GM23338 (cell line): Measurements from ENCODE around the gene SEC61A1. TPM values are rescaled to one million over a fixed set of nuclear protein-coding genes. Genes with fewer than 3 reads are reported as not detected.

Experiments
- ATAC-seq: fragments of 200-7000 bp; cut with Tn5 transposase; 3 replicates; pipeline ENCODE4 v1.9.1; 2020
- DNase-seq: peaks from one replicate; pipeline ENCODE4 v3.0.0-alpha.2; 2015; ENCODE audit warnings: low spot score
- H2AFZ ChIP-seq: fragments of 200-600 bp; sonication (generic); 2 replicates; pipeline ENCODE4 v1.8.0; 2016; ENCODE audit warnings: antibody characterized with exemption, mild to moderate bottlenecking, moderate library complexity
- H3F3A ChIP-seq: fragments of 200-600 bp; sonication (generic); replicated peaks from 2 replicates; pipeline ENCODE4 v1.8.0; 2017; ENCODE audit warnings: antibody characterized with exemption, mixed run types, low read depth
- H3K27ac ChIP-seq: fragments of 200-600 bp; sonication (generic); 2 replicates; pipeline ENCODE4 v1.6.1; 2016; ENCODE audit warnings: low read depth
- H3K27me3 ChIP-seq: fragments of 200-600 bp; sonication (generic); 2 replicates; pipeline ENCODE4 v1.8.0; 2016; ENCODE audit warnings: mild to moderate bottlenecking, mixed run types, moderate library complexity; ENCODE audit not compliant: insufficient read depth
- H3K36me3 ChIP-seq: fragments of 200-600 bp; sonication (generic); 2 replicates; pipeline ENCODE4 v1.8.0; 2016; ENCODE audit warnings: mild to moderate bottlenecking; ENCODE audit not compliant: insufficient read depth
- H3K4me1 ChIP-seq: fragments of 200-600 bp; sonication (generic); 2 replicates; pipeline ENCODE4 v1.8.0; 2016; ENCODE audit warnings: mild to moderate bottlenecking, moderate library complexity; ENCODE audit not compliant: insufficient read depth
- H3K4me2 ChIP-seq: fragments of 200-600 bp; sonication (generic); 2 replicates; pipeline ENCODE4 v1.7.1; 2017; ENCODE audit warnings: mixed run types
- H3K4me3 ChIP-seq: fragments of 200-600 bp; sonication (generic); 2 replicates; pipeline ENCODE4 v1.6.1; 2016; ENCODE audit warnings: mixed run types
- H3K79me2 ChIP-seq: fragments of 200-600 bp; sonication (generic); replicated peaks from 2 replicates; pipeline ENCODE4 v1.8.0; 2017; ENCODE audit warnings: mild to moderate bottlenecking; ENCODE audit not compliant: insufficient read depth
- H3K9me2 ChIP-seq: fragments of 200-600 bp; sonication (generic); 2 replicates; pipeline ENCODE4 v1.8.0; 2017; ENCODE audit not compliant: insufficient read depth
- H4K20me1 ChIP-seq: fragments of 200-600 bp; sonication (generic); replicated peaks from 2 replicates; pipeline ENCODE4 v1.8.0; 2017; ENCODE audit warnings: mild to moderate bottlenecking; ENCODE audit not compliant: insufficient read depth
- H3K27ac Mint-ChIP-seq: 2 replicates; pipeline ENCODE4 v1.8.0; 2020; ENCODE audit warnings: inconsistent platforms, mild to moderate bottlenecking, moderate library complexity, mixed read lengths
- H3K27me3 Mint-ChIP-seq: 3 replicates; pipeline ENCODE4 v1.8.0; 2022; ENCODE audit warnings: low read depth, mild to moderate bottlenecking, moderate library complexity, mixed read lengths, inconsistent platforms; ENCODE audit not compliant: insufficient read depth, poor library complexity
- H3K36me3 Mint-ChIP-seq: 3 replicates; pipeline ENCODE4 v1.8.0; 2021; ENCODE audit warnings: low read depth, mild to moderate bottlenecking, inconsistent platforms, moderate library complexity, mixed read lengths
- H3K4me1 Mint-ChIP-seq: 3 replicates; pipeline ENCODE4 v1.8.0; 2020; ENCODE audit warnings: mild to moderate bottlenecking, inconsistent platforms, mixed read lengths
- H3K4me3 Mint-ChIP-seq: 3 replicates; pipeline ENCODE4 v1.8.0; 2021; ENCODE audit warnings: moderate library complexity, mild to moderate bottlenecking, inconsistent platforms, mixed read lengths
- H3K9me3 Mint-ChIP-seq: 3 replicates; pipeline ENCODE4 v1.8.0; 2020; ENCODE audit warnings: moderate library complexity, mild to moderate bottlenecking, inconsistent platforms, mixed read lengths
- CREB1 ChIP-seq: fragments of 250-450 bp; sonication (Bioruptor Pico); IDR thresholded peaks from 2 replicates; pipeline ENCODE4 v1.5.0; 2020; ENCODE audit warnings: low read depth, mild to moderate bottlenecking, moderate library complexity
- CTCF ChIP-seq, 2 experiments: fragments of 200-600 bp in 1 of 2; sonication (generic) in 1 of 2; conservative IDR thresholded peaks; 2 replicates each; pipeline versions ENCODE4 v1.5.1 to v1.6.1; 2016 to 2017; ENCODE audit warnings: antibody characterized with exemption in 2 of 2, low read depth in 2 of 2, mild to moderate bottlenecking in 2 of 2, moderate library complexity in 1 of 2
- ETS1 ChIP-seq: IDR thresholded peaks from 2 replicates; pipeline ENCODE4 v1.6.1; 2016; ENCODE audit warnings: antibody characterized with exemption
- EZH2 ChIP-seq: fragments of 200-600 bp; sonication (generic); IDR thresholded peaks from one replicate; pipeline ENCODE4 v1.8.0; 2017; ENCODE audit warnings: antibody characterized with exemption, mild to moderate bottlenecking, low read depth; ENCODE audit not compliant: unreplicated experiment
- EZH2phosphoT487 ChIP-seq: fragments of 200-600 bp; sonication (generic); IDR thresholded peaks from one replicate; pipeline ENCODE4 v1.8.1; 2018; ENCODE audit warnings: antibody characterized with exemption; ENCODE audit not compliant: unreplicated experiment
- JUNB ChIP-seq: IDR thresholded peaks from one replicate; pipeline ENCODE4 v1.6.1; 2016; ENCODE audit warnings: antibody characterized with exemption; ENCODE audit not compliant: unreplicated experiment
- NANOG ChIP-seq: IDR thresholded peaks from 2 replicates; pipeline ENCODE4 v1.6.1; 2016; ENCODE audit warnings: antibody characterized with exemption, borderline replicate concordance
- POLR2AphosphoS5 ChIP-seq: IDR thresholded peaks from 2 replicates; pipeline ENCODE4 v1.6.1; 2016; ENCODE audit warnings: antibody characterized with exemption, low read depth
- REST ChIP-seq: IDR thresholded peaks from one replicate; pipeline ENCODE4 v1.6.1; 2018; ENCODE audit warnings: antibody characterized with exemption; ENCODE audit not compliant: unreplicated experiment
- STAT1 ChIP-seq: IDR thresholded peaks from one replicate; pipeline ENCODE4 v1.6.1; 2016; ENCODE audit warnings: antibody characterized with exemption; ENCODE audit not compliant: unreplicated experiment
- ZNF114 ChIP-seq: fragments of 250-450 bp; sonication (Bioruptor Pico); IDR thresholded peaks from 2 replicates; pipeline ENCODE4 v1.5.0; 2020; ENCODE audit warnings: mild to moderate bottlenecking, moderate library complexity
- ZNF331 ChIP-seq: fragments of 250-450 bp; sonication (Bioruptor Pico); IDR thresholded peaks from 2 replicates; pipeline ENCODE4 v1.5.0; 2020; ENCODE audit warnings: low read depth, mild to moderate bottlenecking, moderate library complexity
- polyA plus RNA-seq: library from polyadenylated mRNA; unstranded; fragments of >200 nt; fragmentation: Nextera tagmentation; extraction: Ambion mirVana; gene quantifications from 2 replicates; pipeline ENCODE4 v1.2.1, GENCODE V29; 2016
- total RNA-seq: library from RNA; depleted of rRNA; stranded (reverse); fragments of >200 nt; shearing (Covaris generic); gene quantifications from 2 replicates; pipeline ENCODE4 v1.2.3, GENCODE V29; 2014

The SEC61A1 gene
- total and polyA plus RNA-seq, 2 experiments from 2014 or later = 44.8 to 184 TPM

- H3K27ac ChIP-seq = peak overlapping the region; percentile 88
- no peaks in the 10 kb centered on the region for H3K9me3 Mint-ChIP-seq
- TF ChIP-seq CTCF (conservative IDR thresholded peaks at IDR 0.05; ENCODE audit: low read depth in 2 of 2) = peak; percentile 65 to 80
- TF ChIP-seq CREB1 (CRISPR knock-in tag) = no peak
- H3K27ac Mint-ChIP-seq = peak overlapping the region; percentile 88
- H3K4me3 Mint-ChIP-seq = no peak overlapping the region; the same call in 2 of the 3 replicates
- H2AFZ ChIP-seq = no peak overlapping the region
- peaks cover 70% of the 10 kb centered on the region for H3K79me2 ChIP-seq
- peaks cover 91% of the 10 kb centered on the region for H3K36me3 Mint-ChIP-seq
- peaks cover 33% of the 10 kb centered on the region for H4K20me1 ChIP-seq
- peaks cover 24% of the 10 kb centered on the region; the same call in 1 of the 2 replicates for H3K36me3 ChIP-seq
- peak overlapping the region; percentile 43; the same call in 1 of the 2 replicates for H3K4me3 ChIP-seq
- H3K4me1 ChIP-seq = peaks cover 62% of the 10 kb centered on the region
- no peaks in the 10 kb centered on the region for H3K27me3 Mint-ChIP-seq
- H3K9me2 ChIP-seq = no peaks in the 10 kb centered on the region
- ATAC-seq (peak; percentile 90), DNase-seq (peak; percentile 88)
- peak overlapping the region; percentile 69 for H3K4me2 ChIP-seq
- H3F3A ChIP-seq = peaks cover 10% of the 10 kb centered on the region; the same call in 1 of the 2 replicates
- peaks cover 50% of the 10 kb centered on the region for H3K4me1 Mint-ChIP-seq
- H3K27me3 ChIP-seq = no peaks in the 10 kb centered on the region
Observed at GRCh38 chr3:128095222-128095703, 43.0 kb downstream of the SEC61A1 start.

- peaks cover 23% of the 10 kb centered on the region for H4K20me1 ChIP-seq
- peaks cover 36% of the 10 kb centered on the region for H3K36me3 ChIP-seq
- H3F3A ChIP-seq = peaks cover 10% of the 10 kb centered on the region; the same call in 1 of the 2 replicates
- peak overlapping the region; percentile 87 for H3K27ac ChIP-seq
- H3K4me3 ChIP-seq = peak overlapping the region; percentile 11; the same call in 1 of the 2 replicates
- H3K9me3 Mint-ChIP-seq = no peaks in the 10 kb centered on the region
- peaks cover 64% of the 10 kb centered on the region for H3K4me1 Mint-ChIP-seq
- peaks cover 94% of the 10 kb centered on the region for H3K36me3 Mint-ChIP-seq
- no peaks in the 10 kb centered on the region for H3K27me3 Mint-ChIP-seq
- ATAC-seq (peak; percentile 12; the same call in 2 of the 3 replicates), DNase-seq (no peak)
- no peaks in the 10 kb centered on the region for H3K9me2 ChIP-seq
- peaks cover 52% of the 10 kb centered on the region for H3K79me2 ChIP-seq
- peaks cover 73% of the 10 kb centered on the region for H3K4me1 ChIP-seq
- peak overlapping the region; percentile 18; the same call in 1 of the 3 replicates for H3K4me3 Mint-ChIP-seq
- no peak overlapping the region for H2AFZ ChIP-seq
- H3K4me2 ChIP-seq = peak overlapping the region; percentile 35; the same call in 1 of the 2 replicates
- peak overlapping the region; percentile 88 for H3K27ac Mint-ChIP-seq
- no peaks in the 10 kb centered on the region for H3K27me3 ChIP-seq
- TF ChIP-seq EZH2phosphoT487 (no peak), JUNB (no peak), ZNF331 (no peak), REST (no peak), CTCF (conservative IDR thresholded peaks at IDR 0.05; ENCODE audit: low read depth in 2 of 2) (no peak), ETS1 (no peak), STAT1 (no peak), ZNF114 (CRISPR knock-in tag) (no peak), NANOG (no peak), POLR2AphosphoS5 (no peak), EZH2 (no peak), CREB1 (CRISPR knock-in tag) (no peak)
Observed at GRCh38 chr3:128098234-128098633, 46.0 kb downstream of the SEC61A1 start.
